Activated CD4-positive, CD25-positive, alpha-beta regulatory T cell treated with anti-CD3 and anti-CD28 coated beads, Interleukin-2, amount 50 U/mL, for 16 hours (primary cell): ENCODE results near the gene REL.
"Not testable (repeated sequence)": the region's sequence is repeated elsewhere in the genome, so short reads cannot be mapped to it uniquely, and the experiment has no call there.

Experiments
- DNase-seq: peaks from one replicate; pipeline ENCODE4 v3.0.0-alpha.2; 2020; ENCODE audit warnings: low read depth, low spot score

Gene REL

GRCh38 chr2:60867848-60868247 lies 13.5 kb upstream of the REL start:
- DNase-seq: peak; percentile 21

- DNase-seq: no peak
These were observed 12.6 kb upstream of the REL start for GRCh38 chr2:60868589-60869273.

GRCh38 chr2:60872510-60872928 lies 8.9 kb upstream of the REL start:
- no peak for DNase-seq

- no peak for DNase-seq
These were observed 8.0 kb upstream of the REL start for GRCh38 chr2:60873381-60873780.

- no peak for DNase-seq
These were observed 5.9 kb upstream of the REL start for GRCh38 chr2:60875520-60875919.

- DNase-seq: no peak
These were observed 729 bp upstream of the REL start for GRCh38 chr2:60880643-60881046.

- DNase-seq: no peak
These were observed 1.8 kb downstream of the REL start for GRCh38 chr2:60882971-60883753.

- DNase-seq: no peak
These were observed 2.5 kb downstream of the REL start for GRCh38 chr2:60883896-60884295.

GRCh38 chr2:60884800-60885199 lies 3.4 kb downstream of the REL start:
- DNase-seq: no peak

GRCh38 chr2:60885683-60886082 lies 4.3 kb downstream of the REL start:
- DNase-seq: no peak

- no peak for DNase-seq
These were observed 5.6 kb downstream of the REL start for GRCh38 chr2:60886991-60887390.

- DNase-seq: no peak
These were observed 7.5 kb downstream of the REL start for GRCh38 chr2:60888853-60889252.

- not testable (repeated sequence) for DNase-seq
These were observed 8.4 kb downstream of the REL start for GRCh38 chr2:60889581-60890392.

- no peak for DNase-seq
These were observed 9.0 kb downstream of the REL start for GRCh38 chr2:60890393-60890707.

- no peak for DNase-seq
These were observed 9.8 kb downstream of the REL start for GRCh38 chr2:60891180-60891579.

- DNase-seq: no peak
These were observed 17.2 kb downstream of the REL start for GRCh38 chr2:60898567-60898966.

GRCh38 chr2:60899230-60899891 lies 18.0 kb downstream of the REL start:
- DNase-seq: peak; percentile 6

- no peak for DNase-seq
These were observed 18.5 kb downstream of the REL start for GRCh38 chr2:60899892-60900249.

- not testable (repeated sequence) for DNase-seq
These were observed 19.9 kb downstream of the REL start for GRCh38 chr2:60901296-60901695.

GRCh38 chr2:60905867-60906266 lies 24.5 kb downstream of the REL start:
- DNase-seq: not testable (repeated sequence)

- DNase-seq: no peak
These were observed 25.0 kb downstream of the REL start for GRCh38 chr2:60906395-60906794.

GRCh38 chr2:60907329-60907728 lies 26.0 kb downstream of the REL start:
- no peak for DNase-seq
